NCI-H187 treated with DMSO at 0.1 percent for 48 hours (cell line): ENCODE measurements around the gene G6PD.
"Not testable (repeated sequence)": the region's sequence is repeated elsewhere in the genome, so short reads cannot be mapped to it uniquely, and the experiment has no call there.

Experiments used
- DNase-seq: peaks from one replicate; lab custom pipeline; 2025; lab: John Stamatoyannopoulos, UW

The G6PD gene

GRCh38 chrX:154546354-154547244, at the start of gene G6PD:
G6PD (minus strand) TSS chrX:154546846; CDS start chrX:154546155, 691 bp downstream.
- no peak for DNase-seq

DNA sequence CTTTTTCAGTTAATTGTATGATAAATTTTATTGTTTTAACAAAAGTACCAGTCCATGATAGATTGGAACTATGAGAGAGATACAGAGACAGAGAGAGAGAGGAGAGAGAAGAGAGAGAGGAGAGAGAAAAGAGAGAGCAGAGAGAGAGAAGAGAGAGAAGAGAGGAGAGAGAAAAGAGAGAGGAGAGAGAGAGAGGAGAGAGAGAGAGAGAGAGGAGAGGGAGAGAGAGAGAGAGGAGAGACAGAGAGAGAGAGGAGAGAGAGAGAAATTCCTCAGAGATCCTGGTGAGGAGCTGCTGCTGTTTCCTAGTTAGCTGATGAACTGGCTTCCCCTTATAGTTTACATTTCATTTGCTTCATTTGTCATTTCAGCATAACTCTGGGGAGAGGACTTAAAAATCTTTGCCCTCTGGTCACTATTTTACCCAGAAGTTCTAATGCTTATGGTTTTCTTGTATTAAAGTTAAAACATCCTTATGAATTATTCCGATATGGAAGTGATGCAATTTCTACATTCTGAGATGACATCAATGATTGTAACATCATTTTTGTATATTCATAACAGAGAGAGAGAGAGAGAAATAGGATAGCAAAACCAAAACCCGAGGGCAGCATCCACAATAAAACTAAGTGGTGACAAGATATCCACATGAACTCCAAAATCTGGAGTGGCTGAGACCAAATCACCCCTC, 49.1 kb upstream of the G6PD start:
- DNase-seq, result no peak

DNA sequence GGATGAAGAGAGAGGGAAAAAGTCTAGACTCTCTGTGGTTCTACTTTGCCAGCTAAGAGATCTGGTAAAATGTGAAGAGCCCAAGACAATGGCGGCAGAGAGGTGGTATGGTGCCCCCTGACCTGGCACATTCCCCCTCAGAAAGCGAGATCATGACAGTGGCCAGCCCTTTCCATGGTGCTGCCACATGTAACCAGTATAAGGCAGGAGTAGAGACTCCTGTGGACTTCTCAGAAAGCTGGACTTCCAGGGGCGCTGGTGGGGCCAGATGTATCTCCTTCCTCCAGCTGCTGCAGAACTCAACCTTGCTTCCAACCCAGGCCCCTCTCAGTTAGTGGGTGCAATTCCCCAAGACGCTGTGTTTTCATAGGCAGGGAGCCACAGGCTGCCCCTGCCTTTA, 47.8 kb upstream of the G6PD start:
- DNase-seq, result no peak

- no peak for DNase-seq
These were observed 46.6 kb upstream of the G6PD start for GRCh38 chrX:154593201-154593600.

DNA sequence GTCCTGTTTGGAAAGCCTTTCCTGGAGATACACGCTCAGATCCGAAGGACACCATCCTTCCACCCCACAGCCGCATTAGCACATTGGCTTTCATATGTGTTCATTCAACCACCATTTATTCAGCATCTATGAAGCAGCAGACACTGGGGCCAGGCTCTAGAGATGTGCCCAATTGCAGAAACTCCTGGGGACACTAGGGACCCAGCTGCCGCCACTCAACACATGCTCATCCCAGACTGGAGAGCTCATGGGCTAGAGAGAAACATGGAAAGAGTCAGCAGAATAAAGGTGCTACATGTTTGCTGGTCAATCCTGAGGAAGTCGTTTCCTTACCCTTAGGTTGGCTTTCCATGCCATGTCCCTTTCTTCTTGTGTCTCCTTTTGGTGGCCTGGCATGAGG, 45.9 kb upstream of the G6PD start:
- DNase-seq, result no peak

- not testable (repeated sequence) for DNase-seq
These were observed 43.8 kb upstream of the G6PD start for GRCh38 chrX:154590415-154590814.

GRCh38 chrX:154584585-154585183, 38.0 kb upstream of the G6PD start, which contains the start of gene CTAG1A:
CTAG1A (plus strand) TSS chrX:154585133; CDS start chrX:154585207, 74 bp downstream.
- not testable (repeated sequence) for DNase-seq

DNA sequence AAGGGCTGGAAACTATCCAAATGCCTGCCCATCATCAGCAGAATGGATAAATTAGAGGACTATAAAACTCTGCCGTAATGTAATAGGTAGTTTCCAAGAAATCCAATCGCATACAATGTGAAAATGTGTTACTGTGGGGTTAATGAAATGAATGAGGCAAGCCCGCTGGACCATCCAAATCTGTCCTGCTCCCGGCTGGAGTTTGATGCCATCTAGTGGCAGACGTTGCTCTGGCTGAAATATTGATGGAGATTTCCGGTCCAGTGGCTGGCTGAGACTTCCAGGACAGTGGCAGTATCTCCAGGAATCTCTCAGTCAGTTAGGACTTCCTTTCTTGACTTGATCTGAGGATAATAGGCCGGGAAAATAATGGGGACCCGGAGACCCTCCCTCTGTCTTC, 36.3 kb upstream of the G6PD start:
- DNase-seq, result not testable (repeated sequence)

- not testable (repeated sequence) for DNase-seq
These were observed 28.4 kb upstream of the G6PD start for GRCh38 chrX:154575076-154575475.

DNA sequence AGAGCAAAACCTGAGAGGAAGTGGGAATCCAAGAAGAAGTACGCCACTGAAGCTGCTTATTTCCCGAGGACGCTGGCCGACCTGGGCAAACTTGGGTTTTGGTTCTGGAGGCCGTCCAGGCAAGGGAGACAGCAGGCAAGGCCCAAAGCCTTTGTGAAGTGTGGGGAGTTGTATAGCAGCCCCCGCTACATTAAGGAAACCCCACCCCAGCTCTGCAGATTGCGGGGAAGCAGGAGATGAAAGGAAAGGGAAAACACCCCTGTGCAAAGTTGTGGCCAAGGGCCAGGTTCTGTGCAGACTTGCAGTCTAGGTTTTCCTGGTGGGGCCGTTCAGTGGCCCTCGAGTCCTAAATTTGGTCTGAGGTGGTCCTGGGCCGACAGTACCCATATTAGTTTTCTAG, 26.4 kb upstream of the G6PD start:
- DNase-seq, result not testable (repeated sequence)

GRCh38 chrX:154570361-154570760, 23.7 kb upstream of the G6PD start:
- DNase-seq, result not testable (repeated sequence)

DNA sequence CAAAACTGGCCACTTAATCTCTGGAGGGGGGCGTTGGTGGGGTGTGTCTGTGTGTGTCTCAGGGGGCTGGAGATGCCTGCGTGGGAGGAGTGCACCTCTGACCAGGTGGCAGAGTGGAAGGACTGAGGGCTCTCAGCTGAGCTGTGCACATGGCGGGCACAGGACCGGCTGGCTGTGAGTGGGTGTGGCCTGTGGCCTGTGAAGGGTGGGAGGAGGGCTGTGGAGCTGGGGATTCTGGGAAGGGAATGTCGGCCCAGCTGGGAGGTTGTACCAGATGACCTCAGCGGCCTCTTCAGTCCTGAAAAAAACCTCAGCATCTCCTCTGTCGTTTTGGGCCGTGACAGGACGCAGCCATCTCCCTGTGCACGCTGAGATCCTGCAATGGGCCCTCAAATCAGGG, 15.6 kb upstream of the G6PD start:
- not testable (repeated sequence) for DNase-seq

DNA sequence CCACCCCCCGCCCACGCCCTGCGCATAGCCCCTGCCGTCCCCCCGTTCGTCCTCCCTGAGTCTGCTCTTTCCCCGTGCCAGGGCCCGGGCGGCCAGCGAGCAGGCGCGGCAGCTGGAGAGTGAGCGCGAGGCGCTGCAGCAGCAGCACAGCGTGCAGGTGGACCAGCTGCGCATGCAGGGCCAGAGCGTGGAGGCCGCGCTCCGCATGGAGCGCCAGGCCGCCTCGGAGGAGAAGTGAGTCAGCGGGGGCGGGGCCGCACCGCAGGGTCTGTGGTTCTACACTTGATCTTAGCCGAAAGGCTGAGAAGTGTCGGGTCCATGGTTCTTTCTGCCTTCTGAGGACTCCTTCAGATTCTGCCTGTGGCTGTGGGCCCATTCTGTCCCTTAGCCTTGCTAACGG, 13.7 kb upstream of the G6PD start:
- DNase-seq, result not testable (repeated sequence)

DNA sequence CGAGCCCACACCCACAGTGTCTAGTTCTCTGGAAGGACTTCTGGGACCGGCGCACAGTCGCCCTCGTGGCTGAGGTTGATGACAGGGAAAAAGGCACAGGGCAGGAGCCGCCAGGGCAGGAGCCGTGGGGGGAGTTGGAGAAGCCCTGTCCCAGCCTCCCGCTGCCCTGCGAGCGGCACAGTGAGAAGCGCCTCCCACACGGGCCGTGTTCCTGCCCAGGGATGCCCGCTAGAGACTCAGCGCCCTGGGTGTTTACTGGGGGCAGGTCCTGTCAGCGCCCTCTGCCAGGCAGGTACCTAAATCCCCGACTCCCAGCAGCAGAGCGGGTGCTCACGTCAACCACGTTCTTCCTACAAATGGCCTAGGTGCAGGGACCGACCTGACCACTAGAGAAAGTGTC, 12.2 kb upstream of the G6PD start:
- DNase-seq, result not testable (repeated sequence)

GRCh38 chrX:154558060-154558690, 11.5 kb upstream of the G6PD start:
- not testable (repeated sequence) for DNase-seq

- not testable (repeated sequence) for DNase-seq
These were observed 5.6 kb upstream of the G6PD start for GRCh38 chrX:154552112-154552806.

DNA sequence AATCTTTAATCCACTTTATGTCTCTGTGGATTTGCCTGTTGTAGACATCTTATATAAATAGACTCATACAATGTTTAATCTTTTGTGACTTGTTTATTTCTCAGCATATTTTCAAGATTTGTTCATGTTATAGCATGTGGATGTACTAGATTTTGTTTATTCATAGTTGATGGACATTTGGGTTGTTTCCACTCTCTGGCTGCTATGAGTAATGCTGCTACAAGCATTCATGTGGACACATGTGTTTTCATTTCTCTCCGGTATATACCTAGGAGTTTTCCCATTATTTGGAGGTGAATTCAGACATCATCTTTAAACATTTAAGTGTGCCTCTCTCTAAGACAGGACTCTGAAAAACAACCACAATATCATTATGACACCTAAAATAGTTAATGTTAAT, 3.1 kb upstream of the G6PD start:
- no peak for DNase-seq

GRCh38 chrX:154548028-154548316, 1.3 kb upstream of the G6PD start:
- DNase-seq, result no peak

GRCh38 chrX:154547245-154548027, 790 bp upstream of the G6PD start, which contains the start of gene IKBKG:
IKBKG (plus strand) TSS chrX:154547620; CDS start chrX:154552003, 4,383 bp downstream.
- DNase-seq, result peak; percentile 59

- no peak for DNase-seq
These were observed 872 bp downstream of the G6PD start for GRCh38 chrX:154545673-154546274.
